Left colon (tissue), 2 donors: ENCODE data around the gene SNRK. TPM values are rescaled to one million over a fixed set of nuclear protein-coding genes. Genes with fewer than 3 reads are reported as not detected.

Experiments
- ATAC-seq: fragments of 200-7000 bp; cut with Tn5 transposase; one replicate; pipeline ENCODE4 v1.9.1; 2020; ENCODE audit warnings: mild to moderate bottlenecking, moderate library complexity
- DNase-seq, 2 donors: peaks; one replicate each; pipeline ENCODE4 v3.0.0-alpha.2; 2020
- intact Hi-C, 2 donors: fragments of 100-400 bp; cut with DNase I in 1 of 2; cut with micrococcal nuclease in 1 of 2; formaldehyde crosslinking; loops; one replicate each; pipeline versions ENCODE4 v1.11.2 to v1.14.0; 2022; cut with DNase I, micrococcal nuclease
- total RNA-seq, 2 donors: library from RNA; stranded (reverse); fragmentation: NEBNext Ultra II Directional; extraction: Animal tissue kit (Norgen Biotek cat#: 25700); gene quantifications; one replicate each; pipeline ENCODE4 v1.2.1, GENCODE V29; 2021
- donor health status: DM: no; HTN: no; CAD: no.
- donor health status: DM: yes; HTN: yes; CAD: no.

SNRK gene
- total RNA-seq, 2 donors from 2014 or later, result 27.7 to 31.7 TPM

DNA sequence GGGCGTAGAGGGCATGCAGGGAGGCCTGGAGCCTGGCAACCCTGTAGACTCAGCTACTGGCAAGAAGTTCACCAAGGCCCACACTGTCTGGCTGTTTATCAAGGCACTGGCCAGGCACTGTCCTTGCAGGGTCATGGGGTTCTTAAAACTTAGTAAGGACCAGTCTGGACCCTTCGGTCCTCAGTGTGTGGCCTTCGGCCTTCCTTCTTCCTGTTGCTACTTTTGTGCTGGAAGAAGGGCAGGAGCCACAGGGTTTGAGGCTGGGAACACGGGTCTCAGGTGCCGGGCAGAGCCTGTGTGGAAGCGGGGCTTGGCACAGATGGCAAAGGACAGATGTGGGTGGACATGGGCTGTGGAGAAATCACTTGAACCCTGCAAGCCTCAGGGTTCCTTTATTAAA is 76.6 kb downstream of the SNRK start:
- DNase-seq (no peak), ATAC-seq (no peak)
- intact Hi-C loops, result no loop called here

- no peak for ATAC-seq
- DNase-seq, result no peak
- intact Hi-C loops, result no loop called here
Observed at GRCh38 chr3:43363621-43364266, 77.4 kb downstream of the SNRK start.

- no peak for DNase-seq
- intact Hi-C loops, result no loop called here
- ATAC-seq, result no peak
Observed at GRCh38 chr3:43364494-43364893, 78.2 kb downstream of the SNRK start.

GRCh38 chr3:43364926-43365325 is 78.6 kb downstream of the SNRK start:
- ATAC-seq, result no peak
- intact Hi-C loops, result no loop called here
- no peak for DNase-seq

DNA sequence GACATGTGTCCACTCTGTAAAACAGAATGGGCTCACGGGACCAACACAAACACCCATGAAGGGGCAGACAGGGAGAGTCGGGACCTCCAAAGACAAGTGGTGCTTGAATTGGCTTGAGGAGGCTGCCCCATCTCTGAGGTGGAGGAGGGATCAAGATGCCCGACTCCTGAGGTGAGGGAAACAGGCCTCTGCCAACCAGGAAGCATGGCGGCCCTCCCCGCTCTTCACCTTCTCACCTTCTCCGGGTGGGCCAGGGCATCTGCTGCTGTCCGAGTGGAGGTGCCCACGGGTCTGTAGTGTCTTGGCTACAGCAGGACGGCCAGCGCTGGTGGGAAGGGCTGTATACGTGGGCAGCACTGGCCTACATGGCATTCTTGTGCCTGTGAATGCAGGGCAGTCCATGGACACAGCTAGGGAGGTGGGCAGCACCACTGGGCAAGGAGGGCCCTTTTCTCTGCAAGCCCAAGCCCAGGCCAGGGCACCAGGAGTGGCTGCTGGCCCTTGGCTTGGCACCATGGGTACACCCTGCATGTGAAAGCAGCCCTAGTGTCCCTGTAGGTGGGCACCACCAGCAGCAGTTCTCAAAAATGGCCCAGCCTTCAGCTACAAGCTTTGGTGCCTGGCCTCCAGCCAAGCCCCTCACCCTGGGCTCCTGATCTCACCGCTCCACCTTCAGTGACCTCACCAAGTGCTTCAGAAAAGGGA is 79.4 kb downstream of the SNRK start:
- DNase-seq (no peak), ATAC-seq (no peak)
- intact Hi-C loops, result no loop called here

GRCh38 chr3:43366481-43366880 is 80.1 kb downstream of the SNRK start:
- intact Hi-C loops, result no loop called here
- ATAC-seq, result no peak
- DNase-seq, result no peak

DNA sequence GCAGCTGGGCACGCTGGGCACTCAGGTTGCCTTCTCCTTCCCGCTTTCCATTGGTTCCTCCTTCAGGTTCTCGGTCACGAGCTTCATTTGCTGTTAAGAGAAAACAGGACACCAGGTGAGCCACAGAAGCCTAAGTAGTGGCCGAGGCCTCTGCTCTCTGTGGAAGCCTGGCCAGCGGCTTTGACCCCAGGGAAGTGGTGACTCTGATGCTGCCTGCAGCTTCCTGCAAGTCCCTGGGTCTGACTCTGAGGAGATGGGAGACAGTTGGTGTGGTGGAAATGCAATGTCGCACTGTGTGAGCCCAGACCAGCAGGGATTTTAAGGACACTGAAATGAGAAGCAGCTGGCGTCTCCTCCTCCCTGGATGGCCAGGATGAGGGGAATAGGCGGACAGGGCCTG is 80.5 kb downstream of the SNRK start:
- DNase-seq (no peak), ATAC-seq (no peak)
- intact Hi-C loops, result no loop called here

DNA sequence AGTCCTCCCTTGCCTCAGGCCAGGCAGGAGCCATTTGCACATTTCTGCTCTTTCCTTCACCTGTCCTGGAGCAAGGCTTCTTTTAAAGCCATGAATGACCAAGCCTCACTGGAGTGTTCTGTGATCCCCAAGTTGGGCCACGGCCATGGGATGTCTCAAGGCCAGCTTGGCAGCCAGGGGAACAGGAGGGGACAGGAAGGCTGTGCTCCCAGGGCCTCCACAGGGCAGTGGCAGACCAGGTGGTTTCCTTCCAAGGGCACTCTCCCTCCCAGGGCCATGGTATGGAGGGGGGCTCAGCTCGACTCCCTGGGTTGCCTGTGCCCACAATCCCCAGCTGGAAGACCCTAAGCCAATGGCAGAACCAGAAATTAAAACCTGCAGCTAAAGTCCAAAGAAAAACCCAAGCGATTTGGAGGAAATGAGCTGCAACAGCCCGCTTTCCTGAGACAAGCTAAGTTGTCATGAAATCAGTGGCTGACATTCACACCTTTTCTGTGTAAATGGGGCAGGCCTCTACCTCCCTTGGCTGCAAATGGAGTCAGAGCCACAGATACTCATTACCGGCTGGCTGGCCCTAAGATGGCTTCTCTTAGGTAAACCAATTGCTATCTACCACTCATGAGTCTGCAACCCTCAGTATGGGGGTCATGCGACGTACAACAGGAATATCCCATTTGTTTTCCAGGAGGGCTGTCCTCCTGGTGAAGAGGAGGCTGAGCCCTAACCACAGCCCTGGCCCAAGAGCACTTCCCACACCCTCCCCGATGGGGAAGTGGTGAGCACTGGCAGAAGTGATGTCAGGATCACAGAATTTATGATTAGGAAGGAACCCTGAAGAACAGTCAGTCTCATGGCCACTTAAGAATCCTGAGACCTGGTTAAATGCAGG is 83.3 kb downstream of the SNRK start:
- DNase-seq (no peak), ATAC-seq (no peak)
- intact Hi-C loops, result no loop called here

GRCh38 chr3:43370293-43370980 is 84.1 kb downstream of the SNRK start:
- intact Hi-C loops, result no loop called here
- no peak for ATAC-seq
- DNase-seq, result no peak

DNA sequence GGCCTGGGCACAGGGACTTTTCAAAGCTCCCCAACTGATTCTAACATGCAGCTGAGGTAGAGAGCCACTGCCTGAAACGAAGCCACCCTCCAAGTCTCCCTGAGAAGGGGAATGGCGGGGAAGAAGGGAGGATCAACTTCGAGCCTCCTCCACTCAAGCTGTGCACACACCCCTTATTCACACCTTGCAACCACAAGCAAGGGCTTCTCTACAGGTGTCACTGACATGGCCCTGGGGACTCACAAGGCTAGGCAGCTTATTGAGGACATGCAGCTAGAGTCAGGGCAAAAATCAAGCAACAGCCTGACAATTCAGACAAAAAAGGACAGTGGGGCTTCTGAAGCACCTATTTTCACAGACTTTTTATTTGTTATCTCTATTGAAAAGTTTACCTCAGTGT is 85.2 kb downstream of the SNRK start:
- DNase-seq (no peak), ATAC-seq (no peak)
- intact Hi-C loops, result no loop called here

DNA sequence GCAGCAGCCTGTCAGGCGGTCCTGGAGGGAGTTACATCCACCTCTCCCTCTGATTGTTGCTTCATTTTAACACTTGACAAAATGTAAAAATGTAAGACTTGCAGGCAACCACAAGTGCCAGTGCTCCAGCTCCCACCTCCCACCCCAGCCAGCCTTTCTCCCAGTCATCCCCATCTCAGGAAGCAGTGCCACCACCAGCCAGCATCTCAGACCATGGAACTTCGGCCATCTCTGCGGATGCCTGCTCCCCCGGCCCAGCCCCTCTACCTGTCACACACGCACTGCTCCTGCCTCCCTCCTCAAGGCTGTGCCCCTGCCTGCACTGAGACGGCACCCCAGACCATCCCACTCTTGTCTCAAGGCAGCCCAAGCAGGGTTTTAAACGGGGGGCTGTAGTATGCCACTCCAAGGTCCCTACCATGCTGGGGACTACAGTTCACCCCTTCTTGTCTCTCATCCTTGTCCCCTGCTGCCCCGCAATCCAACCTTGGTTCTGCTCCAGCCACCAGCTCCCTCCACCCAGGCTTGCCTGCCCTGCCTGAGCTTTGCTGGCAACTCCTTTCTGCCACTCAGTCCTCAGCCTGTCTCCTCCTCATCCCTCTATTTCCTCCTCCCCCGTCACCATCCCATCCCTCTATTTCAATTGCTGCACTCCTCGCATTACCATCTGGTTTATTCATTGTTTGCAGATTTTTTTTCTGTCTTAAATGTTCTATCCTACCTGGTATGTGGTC is 85.8 kb downstream of the SNRK start:
- intact Hi-C loops, result no loop called here
- ATAC-seq (no peak), DNase-seq (no peak)

- intact Hi-C loops, result no loop called here
- ATAC-seq, result no peak
- no peak for DNase-seq
Observed at GRCh38 chr3:43372809-43373559, 86.6 kb downstream of the SNRK start.

DNA sequence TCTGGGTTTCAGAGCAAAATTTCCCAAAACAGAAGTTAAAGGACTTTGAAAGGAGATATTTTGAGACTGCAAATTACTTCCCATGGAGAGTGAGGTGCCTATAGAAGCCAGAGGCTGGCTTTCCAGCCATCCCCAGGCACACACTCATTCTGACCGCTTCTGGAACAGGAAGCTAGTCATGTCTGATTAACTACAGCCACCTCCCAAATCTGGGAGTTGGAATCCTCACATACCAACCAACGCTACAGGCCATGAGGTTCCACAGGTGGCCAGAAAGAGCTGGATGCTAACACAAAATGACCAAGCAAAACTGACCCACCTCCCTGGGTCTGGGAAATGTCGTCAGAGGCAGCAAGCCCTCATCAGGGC is 87.2 kb downstream of the SNRK start:
- no peak for DNase-seq
- intact Hi-C loops, result no loop called here
- ATAC-seq, result no peak

- intact Hi-C loops, result no loop called here
- DNase-seq (peak in 1 of 2 donors; percentile 65), ATAC-seq (peak; percentile 67)
Observed at GRCh38 chr3:43378066-43378935, 92.0 kb downstream of the SNRK start.

GRCh38 chr3:43379343-43379742 is 93.0 kb downstream of the SNRK start:
- peak in 1 of 2 donors; percentile 49 for DNase-seq
- intact Hi-C loops, result no loop called here
- ATAC-seq, result no peak

- intact Hi-C loops, result no loop called here
- no peak for ATAC-seq
- DNase-seq, result no peak
Observed at GRCh38 chr3:43388175-43388574, 101.8 kb downstream of the SNRK start.

GRCh38 chr3:43388915-43389314 is 102.6 kb downstream of the SNRK start:
- DNase-seq (no peak), ATAC-seq (no peak)
- intact Hi-C loops, result no loop called here
